ENCODE measurements around the gene TACC2. TPM values are rescaled to one million over a fixed set of nuclear protein-coding genes. Genes with fewer than 3 reads are reported as not detected.
"Not testable (repeated sequence)": the region's sequence is repeated elsewhere in the genome, so short reads cannot be mapped to it uniquely, and the experiment has no call there.

Gene TACC2
- total and polyA plus RNA-seq, 2 experiments from 2014 or later, result 75.7 to 98.0 TPM

GRCh38 chr10:122102146-122102868 lies 113.3 kb downstream of the TACC2 start:
- Histone ChIP-seq H3K36me3 (no peaks in the 10 kb centered on the region), H3K27me3 (no peaks in the 10 kb centered on the region), H3K9me3 (ENCODE audit: low read depth) (no peaks in the 10 kb centered on the region), H3K4me1 (ENCODE audit: low read depth) (no peaks in the 10 kb centered on the region), H3K27ac (no peak overlapping the region), H3K4me3 (no peak overlapping the region)
- no peak for TF ChIP-seq CTCF (IDR thresholded peaks at IDR 0.05; ENCODE audit: low read depth, low read length)
- DNase-seq (ENCODE audit: low read depth in 1 of 2, low spot score in 1 of 2), result no peak

- no peaks in the 10 kb centered on the region for H3K36me3 ChIP-seq
- no peak for TF ChIP-seq CTCF (IDR thresholded peaks at IDR 0.05; ENCODE audit: low read depth, low read length)
- no peak overlapping the region for H3K27ac ChIP-seq
- no peak for DNase-seq (ENCODE audit: low read depth in 1 of 2, low spot score in 1 of 2)
- no peaks in the 10 kb centered on the region for H3K4me1 ChIP-seq (ENCODE audit: low read depth)
- no peaks in the 10 kb centered on the region for H3K9me3 ChIP-seq (ENCODE audit: low read depth)
- no peaks in the 10 kb centered on the region for H3K27me3 ChIP-seq
- H3K4me3 ChIP-seq, result no peak overlapping the region
These were observed 114.0 kb downstream of the TACC2 start for GRCh38 chr10:122102869-122103525.

- no peak for TF ChIP-seq CTCF (IDR thresholded peaks at IDR 0.05; ENCODE audit: low read depth, low read length)
- H3K4me3 ChIP-seq, result no peak overlapping the region
- DNase-seq (ENCODE audit: low read depth in 1 of 2, low spot score in 1 of 2), result no peak
- H3K4me1 ChIP-seq (ENCODE audit: low read depth), result no peaks in the 10 kb centered on the region
- no peak overlapping the region for H3K27ac ChIP-seq
- H3K9me3 ChIP-seq (ENCODE audit: low read depth), result no peaks in the 10 kb centered on the region
- no peaks in the 10 kb centered on the region for H3K27me3 ChIP-seq
- no peaks in the 10 kb centered on the region for H3K36me3 ChIP-seq
These were observed 114.6 kb downstream of the TACC2 start for GRCh38 chr10:122103592-122103991.

GRCh38 chr10:122108786-122109185 lies 119.8 kb downstream of the TACC2 start:
- not testable (repeated sequence) for DNase-seq (ENCODE audit: low read depth in 1 of 2, low spot score in 1 of 2); H3K4me1 ChIP-seq (ENCODE audit: low read depth); H3K27ac ChIP-seq; H3K4me3 ChIP-seq; H3K36me3 ChIP-seq; H3K9me3 ChIP-seq (ENCODE audit: low read depth); H3K27me3 ChIP-seq

- Histone ChIP-seq H3K4me3 (peak overlapping the region; percentile 56), H3K9me3 (ENCODE audit: low read depth) (no peaks in the 10 kb centered on the region), H3K27ac (peak overlapping the region; percentile 96), H3K27me3 (no peaks in the 10 kb centered on the region), H3K36me3 (no peaks in the 10 kb centered on the region), H3K4me1 (ENCODE audit: low read depth) (peaks cover 43% of the 10 kb centered on the region)
- no peak for DNase-seq (ENCODE audit: low read depth in 1 of 2, low spot score in 1 of 2)
- no peak for TF ChIP-seq CTCF (IDR thresholded peaks at IDR 0.05; ENCODE audit: low read depth, low read length)
These were observed 123.2 kb downstream of the TACC2 start for GRCh38 chr10:122112021-122112616.

Measured in cardiac muscle cell (in vitro differentiated cells and primary cell).